ENCODE measurements around the gene SEMA7A. TPM values are rescaled to one million over a fixed set of nuclear protein-coding genes. Genes with fewer than 3 reads are reported as not detected.
"Not testable (repeated sequence)": the region's sequence is repeated elsewhere in the genome, so short reads cannot be mapped to it uniquely, and the experiment has no call there.

Gene SEMA7A
- polyA plus RNA-seq, 1 donor from 2014 or later, result 5.0 TPM

- Mint-ChIP-seq H3K27ac (peak overlapping the region in 1 of 3 donors; percentile 67), H3K4me3 (peak overlapping the region in 3 of 4 donors; percentile 69 to 82 (median 82)), H3K36me3 (no peaks in the 10 kb centered on the region), H3K27me3 (peaks cover 23% of the 10 kb centered on the region), H3K4me1 (peaks cover 0 to 2% (median 0%) of the 10 kb centered on the region in 3 donors), H3K9me3 (no peaks in the 10 kb centered on the region)
Measured at GRCh38 chr15:74365598-74366445, 67.9 kb downstream of the SEMA7A start.

GRCh38 chr15:74364936-74365597 lies 68.7 kb downstream of the SEMA7A start:
- H3K27me3 Mint-ChIP-seq, result peaks cover 21% of the 10 kb centered on the region
- H3K27ac Mint-ChIP-seq, result peak overlapping the region in 1 of 3 donors; percentile 67
- peaks cover 0 to 2% (median 0%) of the 10 kb centered on the region in 3 donors for H3K4me1 Mint-ChIP-seq
- no peaks in the 10 kb centered on the region for H3K9me3 Mint-ChIP-seq
- H3K36me3 Mint-ChIP-seq, result no peaks in the 10 kb centered on the region
- peak overlapping the region in 3 of 4 donors; percentile 69 to 76 (median 71) for H3K4me3 Mint-ChIP-seq

GRCh38 chr15:74362482-74362881 lies 71.3 kb downstream of the SEMA7A start:
- no peak overlapping the region for H3K27ac Mint-ChIP-seq
- H3K4me1 Mint-ChIP-seq, result peaks cover 0 to 2% (median 0%) of the 10 kb centered on the region in 3 donors
- peaks cover 16% of the 10 kb centered on the region for H3K27me3 Mint-ChIP-seq
- H3K9me3 Mint-ChIP-seq, result no peaks in the 10 kb centered on the region
- H3K4me3 Mint-ChIP-seq, result no peak overlapping the region
- no peaks in the 10 kb centered on the region for H3K36me3 Mint-ChIP-seq

GRCh38 chr15:74360855-74361254 lies 72.9 kb downstream of the SEMA7A start:
- H3K36me3 Mint-ChIP-seq, H3K4me1 Mint-ChIP-seq, H3K9me3 Mint-ChIP-seq, H3K4me3 Mint-ChIP-seq, H3K27ac Mint-ChIP-seq, H3K27me3 Mint-ChIP-seq: not testable (repeated sequence)

- H3K36me3 Mint-ChIP-seq, H3K27ac Mint-ChIP-seq, H3K27me3 Mint-ChIP-seq, H3K4me3 Mint-ChIP-seq, H3K4me1 Mint-ChIP-seq, H3K9me3 Mint-ChIP-seq: not testable (repeated sequence)
Measured at GRCh38 chr15:74359376-74359775, 74.4 kb downstream of the SEMA7A start.

Other genes starting within 250 kb of the SEMA7A start
- gene STRA6, start 231.2 kb downstream of the SEMA7A start, polyA plus RNA-seq, result not detected
- gene CCDC33, start 197.6 kb downstream of the SEMA7A start, polyA plus RNA-seq, result not detected
- gene CYP11A1, start 66.3 kb downstream of the SEMA7A start, polyA plus RNA-seq, result not detected
- 123 TPM for gene UBL7, start 27.2 kb upstream of the SEMA7A start, polyA plus RNA-seq
- 14.4 TPM for gene ARID3B, start 107.3 kb upstream of the SEMA7A start, polyA plus RNA-seq
- gene CLK3, start 181.9 kb upstream of the SEMA7A start, polyA plus RNA-seq, result 86.2 TPM

All from IgD-negative memory B cell (primary cell).